ENCODE data around the gene TPSAB1.
A peak's percentile ranks its signal among the peaks of the same experiment; 100 is the strongest.

GRCh38 chr16:1206326-1206725 lies 34.2 kb upstream of the TPSAB1 start:
- TF ChIP-seq FOSL1 (IDR thresholded peaks at IDR 0.05; ENCODE audit: low read depth) = no peak
- TF ChIP-seq ZNF274 (IDR thresholded peaks at IDR 0.05; ENCODE audit: low read depth, low read length) = no peak
- peak in 2 of 3 experiments; percentile 15 to 30; a peak in 1 of 6 replicates for TF ChIP-seq CTCF (IDR thresholded peaks at IDR 0.05 in 2 of 3, conservative IDR thresholded peaks at IDR 0.05 in 1 of 3; ENCODE audit: borderline replicate concordance in 1 of 3, insufficient read depth in 1 of 3, low read depth in 2 of 3, low read length in 2 of 3)
- TF ChIP-seq POLR2AphosphoS5 (IDR thresholded peaks at IDR 0.05; ENCODE audit: low read depth, low read length) = no peak
- TF ChIP-seq SP1 (IDR thresholded peaks at IDR 0.05; ENCODE audit: low read depth) = no peak
- TF ChIP-seq EZH2 (IDR thresholded peaks at IDR 0.05) = no peak
- no peak for TF ChIP-seq ATF3 (IDR thresholded peaks at IDR 0.05)
- no peak for TF ChIP-seq ZFX (IDR thresholded peaks at IDR 0.05)
- TF ChIP-seq POLR2A (IDR thresholded peaks at IDR 0.05; ENCODE audit: borderline replicate concordance, extremely low read depth, insufficient read depth, insufficient read length) = no peak
- no peak for TF ChIP-seq EGR1 (IDR thresholded peaks at IDR 0.05; ENCODE audit: low read depth)
- TF ChIP-seq JUND (IDR thresholded peaks at IDR 0.05) = no peak

Measured in HCT116 (cell line).